HG02588 (cell line): ENCODE data around the gene YRDC.
A peak's percentile ranks its signal among the peaks of the same experiment; 100 is the strongest.

Experiments
- ATAC-seq: cut with Tn5 transposase; IDR thresholded peaks from one replicate; pipeline ENCODE4 v1.9.1; 2021; ENCODE audit warnings: mild to moderate bottlenecking, moderate library complexity; ENCODE audit not compliant: unreplicated experiment

The YRDC gene

GRCh38 chr1:37822906-37823815, 15.2 kb upstream of the YRDC start:
- ATAC-seq: no peak

- ATAC-seq: no peak
These were observed 13.5 kb upstream of the YRDC start for GRCh38 chr1:37821481-37821880.

- ATAC-seq: no peak
These were observed 9.5 kb upstream of the YRDC start for GRCh38 chr1:37817481-37817880.

GRCh38 chr1:37814252-37814651, 6.2 kb upstream of the YRDC start:
- ATAC-seq: no peak

- no peak for ATAC-seq
These were observed 5.6 kb upstream of the YRDC start for GRCh38 chr1:37813529-37814145.

- ATAC-seq: no peak
These were observed 3.1 kb upstream of the YRDC start for GRCh38 chr1:37811027-37811655.

- no peak for ATAC-seq
These were observed 1.9 kb upstream of the YRDC start for GRCh38 chr1:37809942-37810341.

- ATAC-seq: peak; percentile 36
These were observed 636 bp upstream of the YRDC start for GRCh38 chr1:37808369-37809319.

- ATAC-seq: no peak
These were observed 821 bp downstream of the YRDC start for GRCh38 chr1:37807220-37807554.

GRCh38 chr1:37802439-37802838, 5.6 kb downstream of the YRDC start:
- no peak for ATAC-seq

- ATAC-seq: no peak
These were observed 10.2 kb downstream of the YRDC start for GRCh38 chr1:37797750-37798345.

GRCh38 chr1:37795340-37796125, 12.5 kb downstream of the YRDC start:
- ATAC-seq: no peak

- peak; percentile 32 for ATAC-seq
These were observed 13.4 kb downstream of the YRDC start for GRCh38 chr1:37794372-37795339.

- peak; percentile 53 for ATAC-seq
These were observed 14.1 kb downstream of the YRDC start, which contains the start of gene MANEAL for GRCh38 chr1:37793773-37794371. TSS of gene MANEAL (plus strand) at chr1:37793847. CDS start at chr1:37794183, 336 bp downstream.

GRCh38 chr1:37792943-37793686, 14.9 kb downstream of the YRDC start:
- ATAC-seq: no peak

- no peak for ATAC-seq
These were observed 25.5 kb downstream of the YRDC start for GRCh38 chr1:37782491-37782890.

GRCh38 chr1:37778654-37779053, 29.4 kb downstream of the YRDC start:
- no peak for ATAC-seq
